Prostate gland (tissue), 2 donors: ENCODE measurements around the gene C22orf23. TPM values are rescaled to one million over a fixed set of nuclear protein-coding genes. Genes with fewer than 3 reads are reported as not detected.
A peak's percentile ranks its signal among the peaks of the same experiment; 100 is the strongest.

Source experiments
- DNase-seq: peaks from one replicate; pipeline ENCODE4 v3.0.0-alpha.2; 2019; ENCODE audit warnings: low spot score
- H3K27ac ChIP-seq, 2 donors: fragments of 200-600 bp; sonication (generic); 2 replicates each; pipeline ENCODE4 v1.5.1; 2017 to 2019
- H3K27me3 ChIP-seq: fragments of 200-600 bp; sonication (generic); replicated peaks from 2 replicates; pipeline ENCODE4 v1.5.1; 2019; ENCODE audit not compliant: insufficient read depth
- H3K36me3 ChIP-seq, 2 donors: fragments of 200-600 bp; sonication (generic); 1 replicate in 1 of 2; 2 replicates in 1 of 2; pipeline versions ENCODE4 v1.5.1 to v1.8.1; 2017 to 2019
- H3K4me1 ChIP-seq: fragments of 200-600 bp; sonication (generic); replicated peaks from 2 replicates; pipeline ENCODE4 v1.5.1; 2019
- H3K4me3 ChIP-seq, 2 donors: fragments of 200-600 bp; sonication (generic); 2 replicates each; pipeline ENCODE4 v1.5.1; 2017 to 2019
- H3K9me3 ChIP-seq: fragments of 200-600 bp; sonication (generic); 2 replicates; pipeline ENCODE4 v1.5.1; 2017
- POLR2A ChIP-seq: fragments of 450-650 bp; IDR thresholded peaks from one replicate; pipeline ENCODE4 v1.6.1; 2016; ENCODE audit warnings: antibody characterized with exemption, mild to moderate bottlenecking
- POLR2AphosphoS5 ChIP-seq: sonication (generic); formaldehyde crosslinking; IDR thresholded peaks from one replicate; pipeline ENCODE4 v1.6.1; 2017; ENCODE audit warnings: antibody characterized with exemption
- WGBS: methylation state at CpG from one replicate; pipeline ENCODE4 v1.1.5; 2018; 5-methylcytosine and 5-hydroxymethylcytosine counted together
- intact Hi-C: fragments of 100-400 bp; cut with DNase I; formaldehyde crosslinking; loops from one replicate; pipeline ENCODE4 v1.14.2; 2022
- total RNA-seq, 2 donors: library from RNA; depleted of rRNA; stranded (reverse); fragments of >200 nt; gene quantifications; one replicate each; pipeline ENCODE4 v1.1.0, GENCODE V29; 2016
- TF ChIP-seq, protein P1 (sequence below), 4 experiments: fragments of 200-600 bp in 2 of 4; fragments of 450-650 bp in 2 of 4; sonication (generic) in 2 of 4; IDR thresholded peaks; 1 replicate in 3 of 4; 2 replicates in 1 of 4; pipeline ENCODE4 v1.5.1; 2016 to 2019; ENCODE audit warnings: antibody characterized with exemption in 4 of 4, mild to moderate bottlenecking in 2 of 4, moderate library complexity in 2 of 4

C22orf23 gene
- total RNA-seq, 2 donors from 2014 or later: 9.7 TPM; not detected in 1

DNA sequence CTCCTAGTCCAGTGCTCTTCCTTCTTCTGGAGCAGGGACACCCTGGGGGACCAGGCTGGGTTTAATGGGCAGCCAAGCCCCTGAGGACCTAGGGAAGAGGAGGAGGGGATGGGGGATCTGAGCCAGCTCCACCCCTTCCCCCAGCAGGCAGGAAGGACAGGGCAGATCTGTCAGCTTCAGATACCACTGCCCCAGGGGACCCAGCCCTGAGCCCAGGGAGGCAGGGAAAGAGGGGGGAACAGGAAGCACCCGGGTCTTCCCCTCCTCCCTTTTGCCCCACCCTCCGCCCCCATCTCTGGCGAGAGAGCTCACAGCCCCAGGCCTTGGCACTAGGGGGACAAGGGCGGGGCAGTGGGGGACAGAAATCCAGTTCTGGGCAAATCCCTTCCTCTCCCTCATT, 42.7 kb upstream of the C22orf23 start:
- peak; percentile 17 for DNase-seq
- no peak overlapping the region for H3K4me3 ChIP-seq
- H3K36me3 ChIP-seq: no peaks in the 10 kb centered on the region
- no peak overlapping the region for H3K27ac ChIP-seq
- TF ChIP-seq POLR2AphosphoS5 (peak; percentile 17), POLR2A (no peak)
- H3K4me1 ChIP-seq: no peaks in the 10 kb centered on the region
- intact Hi-C loops: no loop called here
- no peaks in the 10 kb centered on the region for H3K9me3 ChIP-seq
- 19% methylated on average over 4 of the region's 4 CpGs for WGBS
- no peaks in the 10 kb centered on the region for H3K27me3 ChIP-seq

- Histone ChIP-seq H3K9me3 (no peaks in the 10 kb centered on the region), H3K4me3 (no peak overlapping the region), H3K4me1 (no peaks in the 10 kb centered on the region), H3K27me3 (no peaks in the 10 kb centered on the region), H3K27ac (no peak overlapping the region), H3K36me3 (no peaks in the 10 kb centered on the region)
- WGBS: 87% methylated on average over 4 of the region's 4 CpGs
- no peak for DNase-seq
- TF ChIP-seq, protein P1, sequence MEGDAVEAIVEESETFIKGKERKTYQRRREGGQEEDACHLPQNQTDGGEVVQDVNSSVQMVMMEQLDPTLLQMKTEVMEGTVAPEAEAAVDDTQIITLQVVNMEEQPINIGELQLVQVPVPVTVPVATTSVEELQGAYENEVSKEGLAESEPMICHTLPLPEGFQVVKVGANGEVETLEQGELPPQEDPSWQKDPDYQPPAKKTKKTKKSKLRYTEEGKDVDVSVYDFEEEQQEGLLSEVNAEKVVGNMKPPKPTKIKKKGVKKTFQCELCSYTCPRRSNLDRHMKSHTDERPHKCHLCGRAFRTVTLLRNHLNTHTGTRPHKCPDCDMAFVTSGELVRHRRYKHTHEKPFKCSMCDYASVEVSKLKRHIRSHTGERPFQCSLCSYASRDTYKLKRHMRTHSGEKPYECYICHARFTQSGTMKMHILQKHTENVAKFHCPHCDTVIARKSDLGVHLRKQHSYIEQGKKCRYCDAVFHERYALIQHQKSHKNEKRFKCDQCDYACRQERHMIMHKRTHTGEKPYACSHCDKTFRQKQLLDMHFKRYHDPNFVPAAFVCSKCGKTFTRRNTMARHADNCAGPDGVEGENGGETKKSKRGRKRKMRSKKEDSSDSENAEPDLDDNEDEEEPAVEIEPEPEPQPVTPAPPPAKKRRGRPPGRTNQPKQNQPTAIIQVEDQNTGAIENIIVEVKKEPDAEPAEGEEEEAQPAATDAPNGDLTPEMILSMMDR (IDR thresholded peaks at IDR 0.05): no peak
- TF ChIP-seq POLR2A (no peak), POLR2AphosphoS5 (no peak)
- intact Hi-C loops: no loop called here
Observed at GRCh38 chr22:37995460-37995859, 42.1 kb upstream of the C22orf23 start.

DNA sequence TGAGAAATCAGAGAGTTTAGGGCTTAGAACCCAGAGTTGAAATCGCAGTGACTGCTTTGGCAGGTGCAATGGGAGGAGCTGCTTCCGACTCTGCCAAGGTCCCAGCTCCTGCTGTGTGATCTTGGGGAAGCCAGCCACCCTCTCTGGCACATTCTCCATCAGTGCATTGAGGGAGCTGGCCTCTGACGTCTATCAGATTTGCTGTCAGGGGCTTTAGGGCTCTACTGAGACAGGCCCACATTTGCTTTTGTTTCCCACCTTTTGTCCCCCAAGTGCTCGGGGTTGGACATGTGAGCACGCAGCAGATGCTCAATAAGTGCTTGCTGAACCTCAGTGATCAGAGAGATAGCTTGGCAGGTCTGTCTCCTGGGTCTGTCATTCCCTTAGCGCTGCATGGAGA, 41.6 kb upstream of the C22orf23 start:
- intact Hi-C loops: no loop called here

DNA sequence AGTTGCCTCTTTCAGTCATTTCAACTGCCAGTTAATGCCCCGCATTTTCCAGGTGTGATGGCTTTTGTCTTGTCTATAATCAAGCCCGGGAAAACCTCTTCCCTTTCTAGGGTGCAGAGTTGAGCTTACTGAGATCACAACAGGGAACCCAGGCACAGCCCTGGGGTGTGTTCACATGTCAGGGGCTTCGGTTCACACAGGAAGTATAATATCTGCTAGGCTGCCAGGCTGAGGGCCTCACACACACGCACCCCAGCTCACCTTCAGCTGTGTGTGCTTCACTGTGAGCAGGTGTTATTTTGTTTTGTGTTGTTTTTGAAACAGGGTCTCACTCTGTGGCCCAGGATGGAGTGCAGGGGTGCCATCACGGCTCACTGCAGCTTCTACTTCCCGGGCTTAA, 40.6 kb upstream of the C22orf23 start:
- no peaks in the 10 kb centered on the region for H3K9me3 ChIP-seq
- intact Hi-C loops: no loop called here
- DNase-seq: no peak
- no peak overlapping the region for H3K27ac ChIP-seq
- no peaks in the 10 kb centered on the region for H3K27me3 ChIP-seq
- H3K4me1 ChIP-seq: no peaks in the 10 kb centered on the region
- no peaks in the 10 kb centered on the region for H3K36me3 ChIP-seq
- TF ChIP-seq, protein P1 (IDR thresholded peaks at IDR 0.05): no peak
- no peak for TF ChIP-seq POLR2AphosphoS5
- no peak for TF ChIP-seq POLR2A
- WGBS: 76% methylated on average over 6 of the region's 6 CpGs
- no peak overlapping the region for H3K4me3 ChIP-seq

More for the DNA sequence above, 41.6 kb upstream of the C22orf23 start:
- no peak overlapping the region for H3K4me3 ChIP-seq
- no peak for DNase-seq
- no peaks in the 10 kb centered on the region for H3K27me3 ChIP-seq
- H3K36me3 ChIP-seq: no peaks in the 10 kb centered on the region
- H3K9me3 ChIP-seq: no peaks in the 10 kb centered on the region
- no peaks in the 10 kb centered on the region for H3K4me1 ChIP-seq
- WGBS: 94% methylated on average over 6 of the region's 6 CpGs
- H3K27ac ChIP-seq: no peak overlapping the region
- TF ChIP-seq, protein P1 (IDR thresholded peaks at IDR 0.05): no peak
- no peak for TF ChIP-seq POLR2AphosphoS5
- no peak for TF ChIP-seq POLR2A

GRCh38 chr22:37991731-37992442, 38.5 kb upstream of the C22orf23 start:
- no peak for DNase-seq
- intact Hi-C loops: no loop called here
- no peak for TF ChIP-seq POLR2A
- TF ChIP-seq, protein P1 (IDR thresholded peaks at IDR 0.05): no peak
- no peak for TF ChIP-seq POLR2AphosphoS5

More at GRCh38 chr22:37991731-37992442, 38.5 kb upstream of the C22orf23 start:
- H3K27ac ChIP-seq: no peak overlapping the region
- H3K9me3 ChIP-seq: no peaks in the 10 kb centered on the region
- no peaks in the 10 kb centered on the region for H3K36me3 ChIP-seq
- no peaks in the 10 kb centered on the region for H3K27me3 ChIP-seq
- WGBS: 58% methylated on average over 6 of the region's 6 CpGs
- no peaks in the 10 kb centered on the region for H3K4me1 ChIP-seq
- no peak overlapping the region for H3K4me3 ChIP-seq
